H1 (cell line): ENCODE data around the gene HMGN1. TPM values are rescaled to one million over a fixed set of nuclear protein-coding genes. Genes with fewer than 3 reads are reported as not detected.

Source experiments
- BCL11A ChIP-seq, 2 experiments: IDR thresholded peaks; one replicate each; pipeline ENCODE4 v1.6.1; 2011; ENCODE audit warnings: low read depth in 2 of 2, low read length in 2 of 2, mild to moderate bottlenecking in 2 of 2
- CHD2 ChIP-seq: IDR thresholded peaks from 2 replicates; pipeline ENCODE4 v1.6.1; 2012; ENCODE audit warnings: low read length, improper control_type of control experiment
- CHD7 ChIP-seq: fragments of 300-600 bp; sonication (generic); IDR thresholded peaks from 2 replicates; pipeline ENCODE4 v1.7.1; 2012; ENCODE audit warnings: low read length, moderate library complexity, mild to moderate bottlenecking, inconsistent platforms; ENCODE audit not compliant: insufficient replicate concordance
- KDM4A ChIP-seq: IDR thresholded peaks from one replicate; pipeline ENCODE4 v1.7.1; 2012; ENCODE audit warnings: low read depth, mild to moderate bottlenecking, moderate library complexity, low read length, inconsistent platforms; ENCODE audit not compliant: severe bottlenecking
- NRF1 ChIP-seq: IDR thresholded peaks from 2 replicates; pipeline ENCODE4 v1.6.1; 2011; ENCODE audit warnings: mild to moderate bottlenecking, low read depth, low read length, improper control_type of control experiment
- RBBP5 ChIP-seq: IDR thresholded peaks from 2 replicates; pipeline ENCODE4 v1.7.1; 2012; ENCODE audit warnings: low read depth, mild to moderate bottlenecking, inconsistent platforms, low read length, moderate library complexity, borderline replicate concordance
- SIN3A ChIP-seq, 2 experiments: IDR thresholded peaks in 1 of 2; conservative IDR thresholded peaks in 1 of 2; 2 replicates each; pipeline ENCODE4 v1.6.1; 2011 to 2012; ENCODE audit warnings: low read length in 2 of 2, improper control_type of control experiment in 1 of 2, low read depth in 1 of 2, mild to moderate bottlenecking in 1 of 2
- TAF1 ChIP-seq: IDR thresholded peaks from 2 replicates; pipeline ENCODE4 v1.6.1; 2011; ENCODE audit warnings: mild to moderate bottlenecking, low read depth, low read length
- TCF12 ChIP-seq: IDR thresholded peaks from 2 replicates; pipeline ENCODE4 v1.6.1; 2011; ENCODE audit warnings: low read depth, mild to moderate bottlenecking, low read length
- polyA plus RNA-seq, 7 experiments: library from polyadenylated mRNA; depleted of rRNA in 3 of 7; stranded (reverse) in 5 of 7; unstranded in 2 of 7; fragments of >200 nt in 5 of 7; fragments of 200-250 nt in 2 of 7; gene quantifications; 1 replicate in 5 of 7; 2 replicates in 1 of 7; 4 replicates in 1 of 7; pipeline versions ENCODE4 v1.2.1 to v1.2.3, GENCODE V29; 2011 to 2013; ENCODE audit warnings: missing spikeins in 2 of 7, mixed read lengths in 2 of 7
- total RNA-seq: library from RNA; stranded (reverse); fragmentation: NEBNext Ultra II Directional; extraction: Animal tissue kit (Norgen Biotek cat#: 25700); gene quantifications from 2 replicates; pipeline ENCODE4 v1.2.1, GENCODE V29; 2021

HMGN1 gene
- total and polyA plus RNA-seq, 2 of the 8 experiments (the other 6 are each of a cell fraction or from before 2014, with no cell fraction given) = 279 to 505 TPM

GRCh38 chr21:39312112-39313041, 36.5 kb downstream of the HMGN1 start (continued):
- TF ChIP-seq CHD7 = no peak
- TF ChIP-seq TAF1 = peak; percentile 30; the same call in 1 of the 2 replicates
- no peak for TF ChIP-seq BCL11A (IDR thresholded peaks at IDR 0.05; ENCODE audit: low read depth in 2 of 2, low read length in 2 of 2)
- no peak for TF ChIP-seq SIN3A (conservative IDR thresholded peaks at IDR 0.05 in 1 of 2, IDR thresholded peaks at IDR 0.05 in 1 of 2; ENCODE audit: low read depth in 1 of 2, low read length in 2 of 2)
- no peak for TF ChIP-seq RBBP5
- TF ChIP-seq CHD2 = peak; percentile 72
- 0 out of 2 replicates have a peak, but pooled peaks have one; percentile 31 for TF ChIP-seq TCF12
- TF ChIP-seq NRF1 = no peak
- no peak for TF ChIP-seq KDM4A
